GM18526 (cell line): Measurements from ENCODE around the gene MSL3.

Source experiments
- POLR2A ChIP-seq: IDR thresholded peaks from 3 replicates; pipeline ENCODE4 v1.6.1; 2011; ENCODE audit not compliant: insufficient read length; ENCODE audit errors: extremely low read depth

MSL3 gene

DNA sequence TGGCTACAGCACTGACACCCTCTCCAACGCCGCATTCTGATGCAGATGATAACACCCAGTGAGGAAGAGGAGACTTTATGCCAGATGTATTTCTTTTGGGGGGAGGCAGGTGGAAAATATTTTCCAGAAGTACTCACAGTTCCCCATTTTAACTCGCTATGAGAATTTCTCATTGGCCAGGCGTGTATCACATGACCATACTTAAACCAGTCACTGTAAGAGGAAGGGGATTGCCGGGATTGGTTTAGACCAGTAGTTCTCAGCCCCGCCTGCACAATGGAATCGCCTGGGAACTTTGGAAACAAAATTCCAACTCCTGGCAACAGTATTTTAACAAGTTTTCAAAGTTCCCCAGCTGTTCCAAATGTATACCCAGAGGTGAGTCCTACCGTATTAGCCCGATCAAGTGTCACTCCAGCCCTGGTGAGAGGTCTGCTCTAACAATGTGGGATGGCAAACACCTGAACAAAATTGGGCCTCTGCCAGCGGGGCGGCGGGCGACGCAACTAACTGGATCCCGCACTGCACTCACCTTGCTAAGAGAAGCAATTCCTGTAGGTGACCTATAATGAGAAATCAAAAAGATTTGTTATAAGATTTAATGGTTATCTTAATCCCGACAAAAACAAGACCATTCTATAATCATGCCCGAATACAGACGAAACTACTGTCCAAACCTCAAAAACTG lies 2.9 kb upstream of the MSL3 start:
- no peak for TF ChIP-seq POLR2A

DNA sequence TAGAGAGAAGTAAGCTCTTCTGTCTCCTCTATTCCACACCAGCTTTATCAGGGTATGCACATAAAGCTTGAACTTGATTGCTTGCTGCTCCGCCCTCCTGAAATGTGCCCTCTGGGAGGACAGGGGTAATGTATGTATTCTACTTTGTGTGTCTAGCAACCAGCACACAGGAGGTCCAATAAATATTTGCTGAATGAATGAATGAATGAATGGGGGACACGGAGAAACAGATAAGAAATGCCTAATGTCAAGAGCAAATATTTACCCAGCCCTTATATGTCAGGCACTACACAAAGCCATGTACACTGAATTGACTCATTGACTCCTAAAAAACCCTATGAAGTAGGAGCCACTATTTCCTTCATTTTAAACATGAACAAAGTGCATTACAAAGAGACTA lies 2.3 kb upstream of the MSL3 start:
- no peak for TF ChIP-seq POLR2A

DNA sequence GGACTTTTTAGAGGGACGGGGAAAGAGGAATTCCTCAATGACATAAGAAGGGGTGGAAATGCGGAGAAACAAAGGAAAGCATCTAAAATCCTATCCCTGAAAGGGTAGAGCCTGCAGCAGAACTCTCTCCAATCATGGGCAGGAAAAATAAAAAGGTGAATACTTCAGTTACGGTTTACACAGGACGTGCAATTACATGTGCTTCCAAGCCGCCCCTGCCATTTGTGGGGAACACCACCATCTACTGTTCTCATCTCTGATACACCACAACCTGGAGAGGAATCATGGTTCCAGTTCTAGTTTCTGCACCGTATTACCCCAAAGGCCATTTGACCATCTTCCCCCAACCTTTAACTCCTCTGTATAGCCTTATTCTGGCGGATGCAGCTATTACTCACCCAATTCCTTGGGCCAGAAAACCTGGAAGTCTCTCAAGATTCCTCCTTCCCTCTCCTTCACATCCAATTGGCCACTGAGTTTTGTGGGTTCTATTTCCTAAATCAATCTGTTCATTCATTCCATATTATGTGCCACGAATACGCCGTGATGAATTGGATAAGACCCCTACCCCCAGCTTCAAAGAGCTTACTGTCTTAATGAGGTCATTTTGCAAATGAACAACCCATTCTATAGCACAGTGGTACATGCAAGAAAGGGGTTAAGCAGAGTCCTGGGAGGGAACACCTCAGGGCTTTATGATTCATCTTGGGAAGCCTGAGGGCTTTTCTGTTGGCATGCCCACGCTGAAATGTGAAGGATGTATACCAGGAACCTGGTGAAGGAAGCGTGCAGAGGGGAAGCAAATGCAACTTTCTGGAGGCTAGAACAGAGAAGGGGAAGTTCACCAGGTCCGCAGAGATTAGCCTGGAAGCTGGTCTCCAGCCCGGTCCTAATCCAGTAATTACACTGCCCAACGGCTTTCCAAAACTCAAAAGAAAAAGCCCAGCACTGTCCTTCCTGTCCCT lies 1.4 kb upstream of the MSL3 start:
- TF ChIP-seq POLR2A, result no peak

DNA sequence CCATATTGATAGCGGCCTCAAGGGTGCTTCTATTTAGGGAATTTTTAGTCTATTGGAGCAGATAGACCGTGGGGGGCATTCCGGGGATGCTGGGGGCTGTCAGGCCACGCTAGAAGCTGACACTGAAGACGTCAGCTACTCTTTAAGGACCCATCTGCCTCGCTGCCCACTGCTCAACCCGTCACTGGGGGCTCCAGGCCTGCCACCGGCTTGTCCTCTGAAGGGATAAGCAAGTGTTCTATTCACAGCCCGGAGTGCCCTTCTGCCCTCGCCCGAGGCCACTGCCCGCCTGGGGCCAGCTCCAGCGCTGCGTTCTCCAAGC lies 679 bp upstream of the MSL3 start:
- TF ChIP-seq POLR2A, result no peak

DNA sequence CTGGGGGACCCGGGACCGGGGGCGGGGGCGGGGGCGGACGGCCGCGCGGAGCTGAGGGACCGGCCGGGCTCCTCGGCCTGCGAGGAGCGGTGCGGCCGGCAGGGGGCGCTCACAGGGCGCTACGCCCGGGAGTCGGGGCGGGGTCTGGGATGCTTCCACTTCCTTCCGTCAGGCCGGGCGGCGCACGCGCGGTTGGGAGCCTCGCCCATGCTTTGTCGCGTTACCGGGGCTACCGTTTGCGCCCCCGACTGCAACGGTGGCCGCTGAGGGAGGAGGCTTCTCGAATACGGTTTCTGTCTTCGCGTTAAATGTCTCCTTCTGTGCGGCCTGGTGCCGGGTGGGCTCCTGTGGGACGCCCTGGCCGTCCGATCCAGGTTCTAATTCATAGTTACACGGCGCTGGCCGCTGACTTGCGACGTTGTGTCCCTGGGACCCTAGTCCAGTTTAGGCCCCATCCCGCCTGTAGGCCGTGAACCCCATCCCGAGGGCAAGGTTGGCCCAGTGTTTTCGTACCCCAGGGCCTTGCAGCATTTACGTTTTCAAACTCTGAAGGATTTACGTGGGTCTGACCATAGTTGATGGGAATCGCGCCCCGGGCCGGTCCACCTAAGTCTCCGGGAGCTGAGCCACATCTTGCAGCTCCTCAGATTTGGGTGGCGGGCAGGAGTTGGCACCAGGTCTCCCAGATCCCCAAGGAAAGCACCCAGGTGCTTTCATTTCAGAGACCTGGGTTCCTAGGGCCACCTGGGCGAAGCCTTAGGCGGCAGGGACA lies 549 bp downstream of the MSL3 start:
- TF ChIP-seq POLR2A, result peak; percentile 43

DNA sequence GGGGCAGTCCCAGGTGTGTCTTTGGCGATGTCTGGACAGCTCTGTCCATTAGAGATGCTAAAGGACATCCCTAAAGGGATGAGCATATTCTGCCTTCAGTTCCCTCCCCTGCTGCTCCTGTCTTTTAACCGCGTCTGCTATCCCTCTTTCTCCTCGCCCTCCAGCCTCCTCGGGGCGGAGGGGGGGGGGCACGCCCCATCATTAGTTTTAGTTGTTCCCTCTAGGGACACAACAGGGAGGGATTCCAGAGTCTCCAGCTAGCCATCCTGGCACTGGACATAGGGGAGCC lies 1.1 kb downstream of the MSL3 start:
- TF ChIP-seq POLR2A, result no peak

DNA sequence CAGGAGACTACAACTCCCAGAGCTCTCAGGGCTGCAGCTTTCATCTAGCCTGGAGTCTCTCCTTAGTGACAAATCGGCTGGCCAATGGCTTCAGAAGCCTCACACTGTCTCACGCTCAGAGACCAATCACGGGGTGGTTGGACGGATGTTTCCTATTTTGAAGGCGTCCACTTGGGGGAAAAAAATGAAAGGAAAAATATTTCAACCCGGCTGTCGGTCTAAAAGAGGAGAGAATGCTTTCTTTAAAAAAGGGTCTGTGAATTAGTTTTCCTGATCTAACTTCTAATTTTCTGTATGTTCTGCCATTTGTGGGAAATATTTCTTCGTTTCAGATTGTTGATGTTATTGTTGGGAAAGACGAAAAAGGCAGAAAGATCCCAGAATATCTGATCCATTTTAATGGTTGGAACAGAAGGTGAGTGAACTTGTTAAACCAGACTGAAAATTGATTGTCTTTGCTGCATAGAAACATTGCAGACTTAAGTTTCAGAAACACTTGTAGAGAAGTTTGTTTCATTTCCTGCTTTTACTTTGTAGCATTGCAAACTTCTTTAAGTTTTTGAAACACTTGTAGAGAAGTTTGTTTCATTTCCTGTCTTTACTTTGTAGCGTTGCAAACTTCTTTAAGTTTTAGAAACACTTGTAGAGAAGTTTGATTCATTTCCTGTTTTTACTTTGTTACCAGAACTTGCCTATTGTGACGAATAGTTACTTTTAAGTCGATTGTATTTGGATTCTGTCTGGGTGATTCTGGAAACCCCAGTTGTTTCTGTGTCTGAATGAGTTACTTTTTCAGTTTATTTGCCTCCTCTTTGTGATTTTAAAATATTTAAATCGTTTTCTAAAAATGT lies 1.6 kb downstream of the MSL3 start:
- no peak for TF ChIP-seq POLR2A

DNA sequence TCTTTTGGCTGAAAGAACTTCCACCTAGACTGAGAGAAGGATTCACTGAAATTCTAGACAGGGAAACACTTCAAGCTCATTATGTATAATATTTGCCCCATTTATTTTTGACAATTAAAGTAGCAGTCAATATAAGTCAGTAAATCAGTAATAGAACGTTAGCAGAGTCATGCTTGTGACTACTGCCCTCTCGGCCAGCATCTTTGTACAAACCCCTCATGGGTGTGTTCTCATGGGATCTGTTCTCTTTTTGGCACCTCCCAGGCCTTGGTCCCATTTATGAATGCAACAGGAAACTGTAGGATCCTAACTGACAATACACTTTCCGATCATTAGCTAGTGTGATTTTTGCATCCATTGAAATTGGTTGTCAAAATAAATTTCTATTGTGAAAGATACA lies 2.9 kb downstream of the MSL3 start:
- TF ChIP-seq POLR2A, result no peak

DNA sequence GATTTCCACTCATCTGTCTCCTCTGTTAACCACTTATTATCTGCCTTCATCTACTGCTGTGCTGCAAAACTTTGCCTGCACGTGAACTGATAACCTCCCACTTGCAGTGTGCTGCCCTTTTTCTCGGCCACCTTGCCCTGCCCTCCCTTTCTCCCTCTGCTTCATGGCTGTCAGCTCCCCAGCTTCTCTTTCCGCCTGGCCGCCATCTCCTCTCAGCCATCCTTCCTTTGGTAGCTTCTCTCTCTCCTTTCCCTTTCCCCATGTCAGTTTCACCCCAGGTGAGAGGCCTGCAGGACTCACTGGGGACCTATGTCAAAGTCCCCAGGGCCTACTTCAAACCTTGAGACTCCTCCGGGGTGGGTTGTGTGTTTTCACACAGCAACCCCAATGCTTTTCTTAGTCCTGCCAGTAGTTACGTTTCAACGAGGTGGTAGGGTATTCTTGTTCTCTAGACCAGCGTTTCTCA lies 6.6 kb downstream of the MSL3 start:
- no peak for TF ChIP-seq POLR2A

DNA sequence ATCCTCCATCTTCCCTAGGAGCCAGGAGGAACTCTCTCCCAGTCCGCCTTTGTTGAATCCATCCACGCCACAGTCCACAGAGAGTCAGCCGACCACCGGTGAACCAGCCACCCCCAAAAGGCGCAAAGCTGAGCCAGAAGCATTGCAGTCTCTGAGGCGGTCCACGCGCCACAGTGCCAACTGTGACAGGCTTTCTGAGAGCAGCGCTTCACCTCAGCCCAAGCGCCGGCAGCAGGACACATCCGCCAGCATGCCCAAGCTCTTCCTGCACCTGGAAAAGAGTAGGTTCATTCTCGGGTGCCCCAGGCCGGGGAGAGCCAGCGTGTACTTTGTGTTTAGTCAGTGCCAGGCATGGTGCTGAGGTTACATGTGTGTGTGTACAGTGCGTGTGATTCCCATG lies 7.4 kb downstream of the MSL3 start:
- TF ChIP-seq POLR2A, result no peak

DNA sequence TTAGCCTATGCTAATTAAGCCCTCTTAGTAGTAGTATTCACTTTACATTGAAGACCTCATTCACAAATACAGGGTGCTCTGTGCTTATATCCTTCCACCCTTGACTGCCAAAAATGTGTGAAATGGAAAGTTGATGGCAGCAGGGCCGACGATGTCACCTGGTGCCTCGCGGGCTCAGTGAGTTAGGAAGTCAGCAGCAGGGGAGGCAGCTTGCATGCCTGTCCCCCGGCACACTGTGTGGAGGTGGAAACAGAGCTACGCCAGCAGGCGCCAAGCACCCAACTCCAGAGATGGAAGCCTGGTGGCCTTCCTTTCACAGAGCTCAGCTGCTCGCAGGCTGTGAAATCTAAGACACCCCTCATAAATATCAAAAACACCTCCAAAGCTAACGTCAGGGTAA lies 8.4 kb downstream of the MSL3 start:
- no peak for TF ChIP-seq POLR2A

DNA sequence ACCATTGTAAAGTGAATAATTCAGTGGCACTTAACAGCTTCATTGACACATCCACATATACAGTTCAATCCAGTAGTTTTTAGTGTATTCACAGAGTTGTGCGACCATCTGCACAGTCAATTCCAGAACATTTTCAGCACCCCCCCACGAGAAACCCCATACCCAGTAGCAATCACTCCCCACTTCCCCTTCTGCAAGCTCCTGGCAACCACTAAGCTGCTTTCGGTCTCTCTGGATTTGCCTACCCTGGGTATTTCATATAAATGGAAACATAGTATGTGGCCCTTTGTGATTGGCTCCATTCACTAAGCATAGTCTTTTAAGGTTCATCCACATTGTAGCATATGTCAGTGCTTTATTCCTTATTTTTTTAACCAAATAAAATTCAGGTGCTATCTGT lies 10.0 kb downstream of the MSL3 start:
- TF ChIP-seq POLR2A, result no peak

DNA sequence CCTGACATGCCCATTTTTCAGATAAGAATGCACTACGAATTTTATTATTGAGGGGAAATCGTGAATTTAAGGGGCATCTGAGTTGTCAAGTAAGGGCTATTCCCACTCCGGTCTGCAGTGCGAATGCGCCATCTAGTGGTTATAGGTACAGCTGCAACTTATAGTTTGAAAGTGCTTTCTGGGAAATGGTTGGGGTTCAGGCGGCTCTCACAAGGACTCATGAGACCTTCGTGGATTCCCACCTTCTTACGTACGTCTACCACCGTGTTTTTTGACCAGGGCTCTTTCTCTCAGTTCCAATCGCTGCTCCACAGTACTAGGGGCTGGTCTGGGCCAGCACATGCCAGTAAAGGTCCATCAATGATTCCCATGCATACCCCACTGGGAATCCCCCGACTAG lies 12.3 kb downstream of the MSL3 start:
- TF ChIP-seq POLR2A, result peak; percentile 19

DNA sequence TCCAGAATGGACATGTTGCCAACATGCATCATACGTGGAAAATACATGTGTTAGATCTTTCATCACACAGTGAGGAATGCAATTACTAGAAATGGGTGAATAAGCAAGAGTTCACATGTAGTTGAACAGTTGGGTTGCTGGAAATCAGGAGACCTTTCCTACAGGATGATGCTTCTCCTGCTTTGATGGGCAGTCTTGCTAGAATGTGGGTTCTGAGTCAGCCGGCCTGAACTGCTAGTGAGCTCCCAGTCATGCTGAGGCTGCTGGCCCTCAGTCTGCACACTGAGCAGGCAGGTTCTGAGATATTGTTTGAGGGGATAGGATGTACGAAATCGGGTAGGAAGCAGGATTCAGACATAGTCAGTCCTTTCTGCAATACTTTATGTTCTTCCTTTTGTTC lies 20.2 kb downstream of the MSL3 start:
- no peak for TF ChIP-seq POLR2A

DNA sequence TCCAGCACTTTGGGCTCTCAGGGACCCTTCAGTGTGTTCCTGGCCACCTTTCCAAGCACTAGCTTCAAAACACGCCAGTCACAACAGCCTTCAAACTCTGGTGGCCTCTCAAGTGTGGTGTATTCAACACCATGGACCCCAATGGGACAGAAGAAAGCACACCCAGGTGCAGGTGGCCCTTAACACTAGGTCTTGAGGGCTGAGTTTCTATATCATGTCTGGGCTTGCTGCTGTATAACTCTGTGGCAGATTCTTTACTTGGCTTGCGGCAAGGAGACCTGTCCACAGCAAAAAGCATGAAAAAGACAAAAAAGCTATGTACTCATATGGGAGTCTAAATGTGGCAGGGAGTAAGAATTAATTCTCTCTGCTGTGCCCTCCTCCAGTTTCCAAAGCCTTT lies 23.1 kb downstream of the MSL3 start:
- no peak for TF ChIP-seq POLR2A
